Measurements from ENCODE around the gene ZCCHC2. TPM values are rescaled to one million over a fixed set of nuclear protein-coding genes. Genes with fewer than 3 reads are reported as not detected.
A peak's percentile ranks its signal among the peaks of the same experiment; 100 is the strongest.

Gene ZCCHC2
- total and polyA plus RNA-seq, 2 of the 13 experiments (the other 11 are each of a cell fraction or from before 2014, with no cell fraction given), result 62.5 to 76.1 TPM

DNA sequence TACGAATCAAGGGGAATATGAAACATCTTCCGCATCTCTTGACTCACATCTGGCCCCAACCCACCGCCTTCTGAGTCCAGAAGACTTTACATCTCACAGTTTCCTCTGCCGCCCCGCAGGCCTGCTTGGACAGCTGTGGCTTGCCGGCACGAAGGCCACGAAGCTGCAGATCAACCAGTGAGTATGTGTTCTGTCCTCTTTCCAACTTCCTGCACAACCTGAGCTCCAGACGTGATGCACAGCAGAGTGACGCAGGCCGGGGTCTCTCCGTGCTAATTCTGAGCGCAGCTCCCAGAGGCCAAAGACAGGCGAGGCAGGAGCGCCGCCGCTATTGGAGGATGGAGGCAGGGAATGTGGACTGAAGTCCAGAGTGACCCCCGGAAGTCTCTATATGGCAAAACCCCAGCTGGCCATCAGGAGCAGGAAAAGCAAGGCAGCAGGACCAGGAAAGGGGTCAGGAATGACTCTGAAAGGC lies 93.5 kb downstream of the ZCCHC2 start (continued):
- TF ChIP-seq, protein P1, sequence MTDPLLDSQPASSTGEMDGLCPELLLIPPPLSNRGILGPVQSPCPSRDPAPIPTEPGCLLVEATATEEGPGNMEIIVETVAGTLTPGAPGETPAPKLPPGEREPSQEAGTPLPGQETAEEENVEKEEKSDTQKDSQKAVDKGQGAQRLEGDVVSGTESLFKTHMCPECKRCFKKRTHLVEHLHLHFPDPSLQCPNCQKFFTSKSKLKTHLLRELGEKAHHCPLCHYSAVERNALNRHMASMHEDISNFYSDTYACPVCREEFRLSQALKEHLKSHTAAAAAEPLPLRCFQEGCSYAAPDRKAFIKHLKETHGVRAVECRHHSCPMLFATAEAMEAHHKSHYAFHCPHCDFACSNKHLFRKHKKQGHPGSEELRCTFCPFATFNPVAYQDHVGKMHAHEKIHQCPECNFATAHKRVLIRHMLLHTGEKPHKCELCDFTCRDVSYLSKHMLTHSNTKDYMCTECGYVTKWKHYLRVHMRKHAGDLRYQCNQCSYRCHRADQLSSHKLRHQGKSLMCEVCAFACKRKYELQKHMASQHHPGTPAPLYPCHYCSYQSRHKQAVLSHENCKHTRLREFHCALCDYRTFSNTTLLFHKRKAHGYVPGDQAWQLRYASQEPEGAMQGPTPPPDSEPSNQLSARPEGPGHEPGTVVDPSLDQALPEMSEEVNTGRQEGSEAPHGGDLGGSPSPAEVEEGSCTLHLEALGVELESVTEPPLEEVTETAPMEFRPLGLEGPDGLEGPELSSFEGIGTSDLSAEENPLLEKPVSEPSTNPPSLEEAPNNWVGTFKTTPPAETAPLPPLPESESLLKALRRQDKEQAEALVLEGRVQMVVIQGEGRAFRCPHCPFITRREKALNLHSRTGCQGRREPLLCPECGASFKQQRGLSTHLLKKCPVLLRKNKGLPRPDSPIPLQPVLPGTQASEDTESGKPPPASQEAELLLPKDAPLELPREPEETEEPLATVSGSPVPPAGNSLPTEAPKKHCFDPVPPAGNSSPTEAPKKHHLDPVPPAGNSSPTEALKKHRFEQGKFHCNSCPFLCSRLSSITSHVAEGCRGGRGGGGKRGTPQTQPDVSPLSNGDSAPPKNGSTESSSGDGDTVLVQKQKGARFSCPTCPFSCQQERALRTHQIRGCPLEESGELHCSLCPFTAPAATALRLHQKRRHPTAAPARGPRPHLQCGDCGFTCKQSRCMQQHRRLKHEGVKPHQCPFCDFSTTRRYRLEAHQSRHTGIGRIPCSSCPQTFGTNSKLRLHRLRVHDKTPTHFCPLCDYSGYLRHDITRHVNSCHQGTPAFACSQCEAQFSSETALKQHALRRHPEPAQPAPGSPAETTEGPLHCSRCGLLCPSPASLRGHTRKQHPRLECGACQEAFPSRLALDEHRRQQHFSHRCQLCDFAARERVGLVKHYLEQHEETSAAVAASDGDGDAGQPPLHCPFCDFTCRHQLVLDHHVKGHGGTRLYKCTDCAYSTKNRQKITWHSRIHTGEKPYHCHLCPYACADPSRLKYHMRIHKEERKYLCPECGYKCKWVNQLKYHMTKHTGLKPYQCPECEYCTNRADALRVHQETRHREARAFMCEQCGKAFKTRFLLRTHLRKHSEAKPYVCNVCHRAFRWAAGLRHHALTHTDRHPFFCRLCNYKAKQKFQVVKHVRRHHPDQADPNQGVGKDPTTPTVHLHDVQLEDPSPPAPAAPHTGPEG (CRISPR knock-in tag; IDR thresholded peaks at IDR 0.05), result no peak
- TF ChIP-seq, protein P2, sequence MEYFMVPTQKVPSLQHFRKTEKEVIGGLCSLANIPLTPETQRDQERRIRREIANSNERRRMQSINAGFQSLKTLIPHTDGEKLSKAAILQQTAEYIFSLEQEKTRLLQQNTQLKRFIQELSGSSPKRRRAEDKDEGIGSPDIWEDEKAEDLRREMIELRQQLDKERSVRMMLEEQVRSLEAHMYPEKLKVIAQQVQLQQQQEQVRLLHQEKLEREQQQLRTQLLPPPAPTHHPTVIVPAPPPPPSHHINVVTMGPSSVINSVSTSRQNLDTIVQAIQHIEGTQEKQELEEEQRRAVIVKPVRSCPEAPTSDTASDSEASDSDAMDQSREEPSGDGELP (IDR thresholded peaks at IDR 0.05; ENCODE audit: borderline replicate concordance, low read depth), result peak; percentile 49; the same call in 1 of the 2 replicates
- no peak for TF ChIP-seq ZBTB20 (CRISPR knock-in tag; IDR thresholded peaks at IDR 0.05; ENCODE audit: borderline replicate concordance, low read depth)
- peak; percentile 15 for TF ChIP-seq ZFP36 (IDR thresholded peaks at IDR 0.05; ENCODE audit: borderline replicate concordance, low read depth, low read length, partially characterized antibody)
- TF ChIP-seq ZSCAN21 (CRISPR knock-in tag; IDR thresholded peaks at IDR 0.05; ENCODE audit: borderline replicate concordance), result no peak
- TF ChIP-seq ZNF496 (CRISPR knock-in tag; IDR thresholded peaks at IDR 0.05; ENCODE audit: insufficient replicate concordance), result no peak
- no peak for TF ChIP-seq ZSCAN12 (CRISPR knock-in tag; IDR thresholded peaks at IDR 0.05)
- TF ChIP-seq, protein P3, sequence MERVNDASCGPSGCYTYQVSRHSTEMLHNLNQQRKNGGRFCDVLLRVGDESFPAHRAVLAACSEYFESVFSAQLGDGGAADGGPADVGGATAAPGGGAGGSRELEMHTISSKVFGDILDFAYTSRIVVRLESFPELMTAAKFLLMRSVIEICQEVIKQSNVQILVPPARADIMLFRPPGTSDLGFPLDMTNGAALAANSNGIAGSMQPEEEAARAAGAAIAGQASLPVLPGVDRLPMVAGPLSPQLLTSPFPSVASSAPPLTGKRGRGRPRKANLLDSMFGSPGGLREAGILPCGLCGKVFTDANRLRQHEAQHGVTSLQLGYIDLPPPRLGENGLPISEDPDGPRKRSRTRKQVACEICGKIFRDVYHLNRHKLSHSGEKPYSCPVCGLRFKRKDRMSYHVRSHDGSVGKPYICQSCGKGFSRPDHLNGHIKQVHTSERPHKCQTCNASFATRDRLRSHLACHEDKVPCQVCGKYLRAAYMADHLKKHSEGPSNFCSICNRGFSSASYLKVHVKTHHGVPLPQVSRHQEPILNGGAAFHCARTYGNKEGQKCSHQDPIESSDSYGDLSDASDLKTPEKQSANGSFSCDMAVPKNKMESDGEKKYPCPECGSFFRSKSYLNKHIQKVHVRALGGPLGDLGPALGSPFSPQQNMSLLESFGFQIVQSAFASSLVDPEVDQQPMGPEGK (CRISPR knock-in tag; IDR thresholded peaks at IDR 0.05), result 0 out of 2 replicates have a peak, but pooled peaks have one; percentile 17
- TF ChIP-seq, protein P4, sequence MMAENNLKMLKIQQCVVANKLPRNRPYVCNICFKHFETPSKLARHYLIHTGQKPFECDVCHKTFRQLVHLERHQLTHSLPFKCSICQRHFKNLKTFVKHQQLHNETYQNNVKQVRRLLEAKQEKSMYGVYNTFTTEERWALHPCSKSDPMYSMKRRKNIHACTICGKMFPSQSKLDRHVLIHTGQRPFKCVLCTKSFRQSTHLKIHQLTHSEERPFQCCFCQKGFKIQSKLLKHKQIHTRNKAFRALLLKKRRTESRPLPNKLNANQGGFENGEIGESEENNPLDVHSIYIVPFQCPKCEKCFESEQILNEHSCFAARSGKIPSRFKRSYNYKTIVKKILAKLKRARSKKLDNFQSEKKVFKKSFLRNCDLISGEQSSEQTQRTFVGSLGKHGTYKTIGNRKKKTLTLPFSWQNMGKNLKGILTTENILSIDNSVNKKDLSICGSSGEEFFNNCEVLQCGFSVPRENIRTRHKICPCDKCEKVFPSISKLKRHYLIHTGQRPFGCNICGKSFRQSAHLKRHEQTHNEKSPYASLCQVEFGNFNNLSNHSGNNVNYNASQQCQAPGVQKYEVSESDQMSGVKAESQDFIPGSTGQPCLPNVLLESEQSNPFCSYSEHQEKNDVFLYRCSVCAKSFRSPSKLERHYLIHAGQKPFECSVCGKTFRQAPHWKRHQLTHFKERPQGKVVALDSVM (CRISPR knock-in tag; IDR thresholded peaks at IDR 0.05), result peak; percentile 68
- TF ChIP-seq, protein P5, sequence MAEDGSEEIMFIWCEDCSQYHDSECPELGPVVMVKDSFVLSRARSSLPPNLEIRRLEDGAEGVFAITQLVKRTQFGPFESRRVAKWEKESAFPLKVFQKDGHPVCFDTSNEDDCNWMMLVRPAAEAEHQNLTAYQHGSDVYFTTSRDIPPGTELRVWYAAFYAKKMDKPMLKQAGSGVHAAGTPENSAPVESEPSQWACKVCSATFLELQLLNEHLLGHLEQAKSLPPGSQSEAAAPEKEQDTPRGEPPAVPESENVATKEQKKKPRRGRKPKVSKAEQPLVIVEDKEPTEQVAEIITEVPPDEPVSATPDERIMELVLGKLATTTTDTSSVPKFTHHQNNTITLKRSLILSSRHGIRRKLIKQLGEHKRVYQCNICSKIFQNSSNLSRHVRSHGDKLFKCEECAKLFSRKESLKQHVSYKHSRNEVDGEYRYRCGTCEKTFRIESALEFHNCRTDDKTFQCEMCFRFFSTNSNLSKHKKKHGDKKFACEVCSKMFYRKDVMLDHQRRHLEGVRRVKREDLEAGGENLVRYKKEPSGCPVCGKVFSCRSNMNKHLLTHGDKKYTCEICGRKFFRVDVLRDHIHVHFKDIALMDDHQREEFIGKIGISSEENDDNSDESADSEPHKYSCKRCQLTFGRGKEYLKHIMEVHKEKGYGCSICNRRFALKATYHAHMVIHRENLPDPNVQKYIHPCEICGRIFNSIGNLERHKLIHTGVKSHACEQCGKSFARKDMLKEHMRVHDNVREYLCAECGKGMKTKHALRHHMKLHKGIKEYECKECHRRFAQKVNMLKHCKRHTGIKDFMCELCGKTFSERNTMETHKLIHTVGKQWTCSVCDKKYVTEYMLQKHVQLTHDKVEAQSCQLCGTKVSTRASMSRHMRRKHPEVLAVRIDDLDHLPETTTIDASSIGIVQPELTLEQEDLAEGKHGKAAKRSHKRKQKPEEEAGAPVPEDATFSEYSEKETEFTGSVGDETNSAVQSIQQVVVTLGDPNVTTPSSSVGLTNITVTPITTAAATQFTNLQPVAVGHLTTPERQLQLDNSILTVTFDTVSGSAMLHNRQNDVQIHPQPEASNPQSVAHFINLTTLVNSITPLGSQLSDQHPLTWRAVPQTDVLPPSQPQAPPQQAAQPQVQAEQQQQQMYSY (CRISPR knock-in tag; IDR thresholded peaks at IDR 0.05), result peak; percentile 79; the same call in 1 of the 2 replicates
- TF ChIP-seq SOX6 (IDR thresholded peaks at IDR 0.05), result no peak
- no peak for TF ChIP-seq SOX6 (CRISPR knock-in tag; IDR thresholded peaks at IDR 0.05)
- TF ChIP-seq MED8 (CRISPR knock-in tag; IDR thresholded peaks at IDR 0.05; ENCODE audit: insufficient replicate concordance), result no peak
- no peak for TF ChIP-seq HMG20B (CRISPR knock-in tag; conservative IDR thresholded peaks at IDR 0.05)
